Activated CD8-positive, alpha-beta memory T cell treated with anti-CD3 and anti-CD28 coated beads, Interleukin-2, amount 50 U/mL, for 24 hours (primary cell): ENCODE data around the gene PRDM16.

Experiments
- DNase-seq: peaks from one replicate; pipeline ENCODE4 v3.0.0-alpha.2; 2020; ENCODE audit errors: extremely low read depth

Gene PRDM16

GRCh38 chr1:3472906-3473305 lies 403.9 kb downstream of the PRDM16 start:
- DNase-seq, result no peak

DNA sequence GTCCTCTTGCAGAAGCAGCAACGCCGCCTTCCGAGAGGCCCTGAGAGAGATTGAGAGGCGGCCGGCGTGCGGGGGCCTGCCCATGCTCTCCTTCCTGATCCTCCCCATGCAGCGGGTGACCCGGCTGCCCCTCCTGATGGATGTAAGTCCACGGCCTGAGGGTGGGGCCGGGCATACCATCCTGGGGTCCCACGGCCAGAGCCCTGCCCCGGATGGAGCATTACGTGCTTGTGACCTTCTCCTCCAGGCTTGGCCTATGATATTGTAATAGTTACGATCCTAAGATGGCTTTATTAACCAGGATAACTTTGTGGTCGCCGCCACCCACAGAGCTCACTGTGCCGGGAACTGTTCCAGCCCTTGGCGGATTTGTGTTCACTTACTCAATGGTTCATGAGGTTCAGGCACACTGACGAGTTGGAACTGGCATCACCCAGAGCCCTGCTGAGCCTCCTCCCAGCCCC lies 404.4 kb downstream of the PRDM16 start:
- no peak for DNase-seq

DNA sequence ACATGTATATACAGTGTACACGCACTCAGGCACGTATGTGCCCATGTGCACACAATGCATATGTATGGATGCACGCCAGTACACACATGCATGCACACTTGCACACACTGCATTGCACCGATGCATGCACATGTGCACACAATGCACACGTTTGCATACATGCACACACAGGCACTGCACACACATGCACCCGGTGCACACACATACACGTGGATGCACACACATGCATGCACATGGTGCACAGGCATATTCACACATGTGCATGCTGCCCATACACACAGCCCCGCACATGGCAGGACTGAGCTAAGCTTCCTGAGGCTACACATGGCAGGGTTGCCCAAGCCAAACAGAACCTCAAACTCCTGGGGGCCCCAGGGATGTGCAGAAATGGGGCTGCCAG lies 405.0 kb downstream of the PRDM16 start:
- no peak for DNase-seq

DNA sequence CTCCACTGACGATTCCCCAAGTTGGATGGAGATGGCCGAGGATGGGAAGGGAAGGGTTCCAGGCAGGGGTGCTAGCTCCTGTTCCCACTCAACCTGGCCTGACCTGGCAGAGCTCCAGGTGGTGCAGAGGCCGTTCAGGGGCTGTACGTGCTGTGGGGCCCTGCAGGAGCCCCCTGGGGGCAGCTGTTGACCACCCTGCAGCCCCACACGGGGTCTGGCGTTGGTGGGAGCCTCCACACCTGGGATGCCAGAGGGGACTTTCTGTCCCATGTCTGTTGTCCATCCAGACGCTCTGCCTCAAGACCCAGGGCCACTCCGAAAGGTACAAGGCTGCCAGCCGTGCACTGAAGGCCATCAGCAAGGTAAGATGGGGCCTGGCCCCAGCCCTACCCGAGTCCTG lies 405.4 kb downstream of the PRDM16 start:
- no peak for DNase-seq

- no peak for DNase-seq
Measured at GRCh38 chr1:3475839-3476573, 407.0 kb downstream of the PRDM16 start.

DNA sequence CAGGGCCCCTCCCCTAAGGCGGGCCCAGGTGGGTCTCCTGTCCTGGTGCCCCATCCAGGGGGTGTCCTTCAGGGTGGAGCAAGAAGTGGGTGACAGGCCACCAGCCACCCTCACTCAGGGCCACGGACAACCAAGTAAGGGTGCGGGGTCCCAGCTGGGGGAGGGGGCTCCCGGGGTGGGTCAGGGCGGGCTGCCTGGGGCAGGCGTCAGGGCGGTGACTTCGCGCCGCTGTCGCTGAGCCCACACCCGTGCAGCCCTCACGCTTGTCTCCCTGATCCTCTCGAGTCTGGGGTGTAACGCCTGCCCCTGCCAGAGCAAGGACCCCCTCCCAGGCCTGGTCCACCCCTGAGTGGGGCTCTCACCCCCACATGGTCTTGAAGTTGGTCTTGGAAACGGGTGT lies 407.7 kb downstream of the PRDM16 start:
- no peak for DNase-seq

DNA sequence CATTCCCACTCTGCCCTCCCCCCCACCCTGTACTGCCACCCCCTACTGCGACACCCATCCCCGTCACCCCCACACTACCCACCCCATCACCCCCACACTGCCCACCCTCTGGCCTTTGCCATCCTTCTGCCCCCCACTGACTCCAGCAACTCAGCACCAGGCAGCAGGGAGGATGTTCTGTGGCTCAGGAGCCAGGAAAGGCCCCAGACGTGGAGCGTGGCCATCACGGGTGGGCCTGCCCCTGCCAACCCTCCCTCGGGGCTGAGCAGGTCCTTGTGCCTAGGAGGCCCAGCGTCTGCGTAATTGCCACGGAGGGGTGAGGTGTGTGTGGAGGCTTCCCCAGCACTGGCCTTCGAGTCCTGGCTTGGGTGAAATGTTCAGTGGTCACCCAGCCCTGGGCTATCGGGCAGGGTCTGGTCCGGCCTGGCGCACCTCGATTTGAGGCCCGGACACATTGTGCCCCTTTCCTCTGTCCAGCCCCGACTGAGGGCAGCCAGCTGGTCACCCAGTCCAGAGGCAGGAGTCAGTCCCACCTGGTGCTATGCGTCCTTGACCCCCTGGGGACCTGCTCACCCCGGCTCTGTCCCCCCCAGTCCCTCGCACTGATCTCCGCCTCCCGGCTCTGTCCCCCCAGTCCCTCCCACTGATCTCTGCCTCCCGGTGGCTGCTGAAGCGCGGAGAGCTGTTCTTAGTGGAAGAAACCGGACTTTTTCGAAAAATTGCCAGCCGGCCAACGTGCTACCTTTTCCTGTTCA lies 408.4 kb downstream of the PRDM16 start:
- no peak for DNase-seq

- no peak for DNase-seq
Measured at GRCh38 chr1:3478187-3478586, 409.2 kb downstream of the PRDM16 start.

DNA sequence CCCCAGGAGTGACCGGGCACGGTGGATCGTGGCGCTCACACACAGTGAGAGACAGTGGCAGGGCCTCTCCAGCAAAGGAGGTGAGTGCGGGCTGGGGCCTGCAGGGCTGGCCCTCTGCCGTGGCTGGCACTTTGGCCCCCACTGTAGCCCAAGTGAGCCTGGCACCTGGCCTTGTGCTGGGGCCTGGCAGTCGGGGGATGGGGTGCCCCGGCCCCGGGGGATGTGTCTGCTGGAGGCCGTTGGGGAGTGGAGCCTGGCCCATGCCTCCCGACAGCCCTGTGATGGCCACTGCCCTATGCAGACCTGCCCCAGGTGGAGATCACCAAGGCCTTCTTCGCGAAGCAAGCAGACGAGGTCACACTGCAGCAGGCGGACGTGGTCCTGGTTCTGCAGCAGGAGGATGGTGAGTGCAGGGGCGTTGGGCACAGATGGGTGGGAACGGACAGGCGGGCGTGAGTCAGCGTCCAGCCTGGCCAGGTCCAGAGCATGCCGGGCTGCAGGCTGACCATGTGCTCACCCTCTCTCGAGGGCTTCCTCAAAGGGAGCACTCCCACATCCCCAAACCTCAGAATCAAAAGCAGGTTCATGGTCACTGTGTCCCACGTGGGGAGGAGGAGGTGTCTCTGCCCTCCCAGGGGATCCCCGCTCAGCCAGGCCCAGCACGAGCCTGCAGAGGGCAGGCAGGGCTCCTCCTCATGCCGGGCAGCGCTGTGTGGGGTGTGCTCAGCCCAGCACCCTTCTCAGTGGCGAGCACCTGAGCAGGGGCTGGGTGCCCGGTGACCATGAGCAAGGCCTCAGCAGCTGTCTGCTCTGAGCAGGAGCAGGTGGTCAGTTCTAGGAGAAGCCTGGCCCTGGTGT lies 410.7 kb downstream of the PRDM16 start:
- DNase-seq, result no peak

GRCh38 chr1:3480369-3480719 lies 411.3 kb downstream of the PRDM16 start:
- DNase-seq, result no peak

DNA sequence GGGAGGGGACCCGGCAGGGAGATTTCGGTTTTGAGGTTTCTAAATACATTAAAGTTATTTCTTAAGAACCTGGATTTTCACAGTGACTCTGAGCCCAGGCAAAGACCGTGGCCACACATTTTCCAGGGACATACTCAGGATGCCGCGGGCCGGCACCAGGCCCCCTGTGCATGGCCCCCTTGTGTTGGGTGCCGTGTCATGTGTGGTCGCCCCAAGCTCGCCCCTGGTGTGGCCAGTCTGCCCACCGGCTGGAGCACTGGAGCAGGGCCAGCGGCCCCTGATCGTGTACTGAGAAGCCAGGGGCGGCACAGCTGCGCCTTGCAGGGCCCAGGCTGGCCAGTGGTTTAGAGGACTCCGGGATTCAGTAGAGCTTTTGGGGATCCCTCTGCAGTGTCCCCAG lies 412.0 kb downstream of the PRDM16 start:
- no peak for DNase-seq

- DNase-seq, result no peak
Measured at GRCh38 chr1:3481836-3482375, 412.9 kb downstream of the PRDM16 start.

- DNase-seq, result no peak
Measured at GRCh38 chr1:3482378-3482849, 413.4 kb downstream of the PRDM16 start.

DNA sequence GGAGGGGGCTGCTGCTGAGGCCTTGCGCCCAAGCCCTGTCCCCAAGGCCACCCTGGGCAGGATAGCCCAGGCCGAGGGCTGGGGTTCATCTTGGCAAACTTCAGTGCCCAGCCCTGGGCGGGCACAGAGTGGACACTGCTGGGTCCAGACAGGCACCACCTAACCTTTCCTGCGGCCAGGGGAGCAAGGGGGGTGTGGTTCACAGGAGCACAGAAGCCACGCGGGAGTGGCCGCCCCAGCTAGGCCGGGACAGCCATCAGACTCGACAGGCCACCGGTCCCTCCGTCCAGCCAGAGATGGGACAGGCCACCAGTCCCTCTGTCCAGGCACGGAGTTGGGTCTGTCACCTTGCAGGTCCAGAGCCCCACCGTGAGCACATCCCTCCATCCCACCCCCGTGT lies 414.4 kb downstream of the PRDM16 start:
- DNase-seq, result no peak

GRCh38 chr1:3483801-3484444 lies 414.9 kb downstream of the PRDM16 start:
- DNase-seq, result peak; percentile 7

DNA sequence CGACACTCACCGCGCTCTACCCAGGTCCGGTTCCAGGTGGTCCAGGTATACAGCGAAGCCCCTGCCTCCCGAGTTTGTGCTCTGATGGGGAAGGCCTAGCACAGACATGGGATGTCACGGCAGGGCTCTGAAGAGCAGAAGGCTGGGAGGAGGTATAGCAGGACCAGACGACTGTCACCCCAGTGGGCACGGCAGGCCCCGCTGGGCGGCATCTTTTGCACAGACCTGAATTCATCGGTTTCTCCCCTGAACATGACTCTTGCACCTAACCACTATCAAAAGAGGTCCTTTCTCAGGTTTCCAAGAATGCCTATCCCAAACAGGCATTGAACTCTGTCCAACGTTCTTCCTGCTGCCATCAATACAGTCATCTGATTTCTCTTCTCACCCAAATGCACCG lies 416.0 kb downstream of the PRDM16 start:
- DNase-seq, result no peak
